AG09309 (cell line): ENCODE data around the gene CYP3A5.
"Not testable (repeated sequence)": the region's sequence is repeated elsewhere in the genome, so short reads cannot be mapped to it uniquely, and the experiment has no call there.

ENCODE experiments used
- DNase-seq: peaks from one replicate; pipeline ENCODE4 v3.0.0-alpha.2; 2010; ENCODE audit warnings: low read depth
- H3K4me3 ChIP-seq: 2 replicates; pipeline ENCODE4 v1.5.1; 2011; ENCODE audit warnings: mild to moderate bottlenecking, low read depth, low read length, moderate library complexity; ENCODE audit not compliant: control insufficient read depth
- TF ChIP-seq, protein P1 (sequence below): IDR thresholded peaks from 2 replicates; pipeline ENCODE4 v1.5.1; 2011; ENCODE audit warnings: mild to moderate bottlenecking, low read depth, low read length, inconsistent platforms; ENCODE audit not compliant: insufficient read depth, control insufficient read depth; ENCODE audit errors: missing control alignments

The CYP3A5 gene

DNA sequence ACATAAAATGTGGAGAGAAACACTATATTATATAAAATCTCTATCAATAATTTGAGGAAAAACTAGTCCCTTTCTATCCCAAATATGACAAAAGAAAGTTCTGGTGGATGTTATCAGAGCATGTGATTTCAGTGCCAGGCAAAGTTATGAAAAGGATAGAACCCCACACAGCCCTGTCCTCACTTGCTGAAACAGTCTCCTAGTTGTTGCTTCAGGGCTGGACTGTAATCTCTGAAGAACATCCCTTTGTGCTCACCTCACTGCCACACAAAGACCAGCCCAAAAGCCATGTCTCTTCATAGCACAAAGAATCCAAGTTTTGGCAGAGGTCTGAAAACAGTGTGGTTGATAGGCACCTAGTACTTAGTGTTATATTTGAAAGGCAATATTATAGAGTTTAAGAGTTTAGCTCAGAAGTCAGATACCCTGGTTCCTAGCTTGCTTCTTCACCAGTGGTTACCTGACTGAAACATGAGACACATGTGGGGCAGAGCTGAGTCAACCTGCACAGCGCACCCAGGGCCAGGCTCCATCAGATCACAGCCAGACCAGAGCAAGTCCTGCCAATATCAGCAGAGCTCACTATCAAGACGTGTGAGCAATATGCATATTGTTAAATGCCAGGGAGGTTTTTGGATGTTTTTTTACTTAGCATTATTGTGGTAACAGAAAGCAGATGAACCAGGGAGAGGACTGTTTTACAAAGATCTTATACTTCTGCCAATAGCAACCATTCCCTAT, 30.2 kb upstream of the CYP3A5 start:
- DNase-seq = no peak
- no peak overlapping the region for H3K4me3 ChIP-seq
- TF ChIP-seq, protein P1, sequence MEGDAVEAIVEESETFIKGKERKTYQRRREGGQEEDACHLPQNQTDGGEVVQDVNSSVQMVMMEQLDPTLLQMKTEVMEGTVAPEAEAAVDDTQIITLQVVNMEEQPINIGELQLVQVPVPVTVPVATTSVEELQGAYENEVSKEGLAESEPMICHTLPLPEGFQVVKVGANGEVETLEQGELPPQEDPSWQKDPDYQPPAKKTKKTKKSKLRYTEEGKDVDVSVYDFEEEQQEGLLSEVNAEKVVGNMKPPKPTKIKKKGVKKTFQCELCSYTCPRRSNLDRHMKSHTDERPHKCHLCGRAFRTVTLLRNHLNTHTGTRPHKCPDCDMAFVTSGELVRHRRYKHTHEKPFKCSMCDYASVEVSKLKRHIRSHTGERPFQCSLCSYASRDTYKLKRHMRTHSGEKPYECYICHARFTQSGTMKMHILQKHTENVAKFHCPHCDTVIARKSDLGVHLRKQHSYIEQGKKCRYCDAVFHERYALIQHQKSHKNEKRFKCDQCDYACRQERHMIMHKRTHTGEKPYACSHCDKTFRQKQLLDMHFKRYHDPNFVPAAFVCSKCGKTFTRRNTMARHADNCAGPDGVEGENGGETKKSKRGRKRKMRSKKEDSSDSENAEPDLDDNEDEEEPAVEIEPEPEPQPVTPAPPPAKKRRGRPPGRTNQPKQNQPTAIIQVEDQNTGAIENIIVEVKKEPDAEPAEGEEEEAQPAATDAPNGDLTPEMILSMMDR = no peak

- TF ChIP-seq, protein P1 = no peak
- H3K4me3 ChIP-seq = no peak overlapping the region
- no peak for DNase-seq
These were observed 29.5 kb upstream of the CYP3A5 start for GRCh38 chr7:99709260-99709659.

DNA sequence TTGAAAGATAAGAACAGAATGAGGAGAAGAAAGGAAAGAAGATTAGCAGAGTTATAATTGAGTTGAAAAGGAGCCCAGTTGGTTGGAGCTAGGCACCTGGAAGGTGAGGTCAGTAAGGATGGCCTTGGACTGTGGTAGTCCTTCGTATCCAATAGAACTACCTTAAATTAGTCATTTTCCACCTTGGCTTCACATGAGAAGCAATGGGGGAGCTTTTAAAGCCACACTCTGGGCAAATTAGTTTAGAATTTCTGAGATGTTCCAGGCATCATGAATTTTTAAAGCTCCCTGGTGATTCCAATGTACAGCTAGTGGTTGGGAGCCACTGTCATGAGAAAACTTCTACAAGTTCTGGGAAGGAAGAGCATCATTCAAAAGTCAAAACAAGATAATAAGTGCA, 27.3 kb upstream of the CYP3A5 start:
- TF ChIP-seq, protein P1 = no peak
- no peak for DNase-seq
- H3K4me3 ChIP-seq = no peak overlapping the region

GRCh38 chr7:99699946-99700345, 20.1 kb upstream of the CYP3A5 start:
- TF ChIP-seq, protein P1 = no peak
- no peak overlapping the region for H3K4me3 ChIP-seq
- DNase-seq = no peak

DNA sequence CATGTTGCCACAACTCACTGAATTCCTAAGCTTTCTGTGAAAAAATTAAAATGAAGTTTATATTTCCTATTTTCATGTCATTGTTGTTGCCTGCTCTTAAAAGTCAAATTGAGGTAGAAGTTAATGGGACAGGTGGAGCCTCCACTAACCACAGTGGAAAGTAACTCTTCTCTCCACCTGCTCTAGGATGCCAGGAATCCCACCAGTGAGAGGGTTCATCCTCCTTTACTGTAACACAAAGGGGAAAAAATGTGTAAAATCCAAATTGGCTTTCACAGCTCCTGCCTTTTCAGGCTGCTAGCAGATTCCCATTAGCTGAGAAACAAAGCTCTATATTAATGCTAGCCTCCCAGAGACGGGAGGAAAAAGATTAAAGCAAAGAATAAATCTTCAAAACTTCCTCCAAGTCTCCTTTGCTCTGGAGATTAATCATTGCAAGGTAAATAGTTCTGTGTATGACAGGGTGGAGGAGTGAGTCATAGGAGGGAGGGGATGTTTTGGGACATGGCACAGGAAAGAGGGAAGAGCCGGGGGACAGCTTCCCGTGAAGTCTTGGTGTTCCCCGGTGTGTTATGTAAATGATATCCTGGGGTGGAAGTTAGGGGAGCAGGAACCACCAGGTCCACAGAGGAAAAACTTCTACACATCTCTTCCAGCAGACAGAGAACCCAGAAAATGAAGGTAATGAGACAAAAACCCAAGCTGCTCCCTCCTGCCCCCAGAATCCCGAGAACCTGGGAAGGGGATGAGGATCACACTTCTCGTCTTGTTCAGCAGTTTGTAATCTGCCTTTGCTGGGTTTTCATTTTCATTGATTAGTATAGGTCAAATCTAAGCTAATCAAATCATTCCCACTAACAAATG, 19.3 kb upstream of the CYP3A5 start:
- DNase-seq, H3K4me3 ChIP-seq: not testable (repeated sequence)

DNA sequence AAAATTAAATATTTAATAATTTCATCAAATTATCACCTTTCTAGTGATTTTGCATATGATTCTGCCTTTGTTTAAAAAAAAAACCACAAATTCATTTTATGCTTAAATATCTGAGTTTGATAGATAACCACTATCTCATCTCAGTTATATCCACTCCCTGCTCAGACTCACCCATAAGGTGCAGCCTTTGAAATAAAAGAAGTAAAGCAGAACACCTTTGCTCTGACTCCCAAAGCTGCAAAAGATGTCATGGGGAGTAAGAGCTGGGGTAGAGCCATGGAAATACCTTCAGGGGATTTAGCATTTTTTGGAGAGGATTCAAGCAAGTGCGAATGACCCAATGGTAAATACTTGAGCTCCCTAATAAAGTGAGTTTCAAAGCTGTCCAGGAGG, 15.1 kb upstream of the CYP3A5 start:
- no peak overlapping the region for H3K4me3 ChIP-seq
- DNase-seq = no peak
- TF ChIP-seq, protein P1 = no peak
